ENCODE data around the gene MTF2. TPM values are rescaled to one million over a fixed set of nuclear protein-coding genes. Genes with fewer than 3 reads are reported as not detected.

MTF2 gene
- 11.9 and 18.3 TPM in 2 replicates for total RNA-seq

DNA sequence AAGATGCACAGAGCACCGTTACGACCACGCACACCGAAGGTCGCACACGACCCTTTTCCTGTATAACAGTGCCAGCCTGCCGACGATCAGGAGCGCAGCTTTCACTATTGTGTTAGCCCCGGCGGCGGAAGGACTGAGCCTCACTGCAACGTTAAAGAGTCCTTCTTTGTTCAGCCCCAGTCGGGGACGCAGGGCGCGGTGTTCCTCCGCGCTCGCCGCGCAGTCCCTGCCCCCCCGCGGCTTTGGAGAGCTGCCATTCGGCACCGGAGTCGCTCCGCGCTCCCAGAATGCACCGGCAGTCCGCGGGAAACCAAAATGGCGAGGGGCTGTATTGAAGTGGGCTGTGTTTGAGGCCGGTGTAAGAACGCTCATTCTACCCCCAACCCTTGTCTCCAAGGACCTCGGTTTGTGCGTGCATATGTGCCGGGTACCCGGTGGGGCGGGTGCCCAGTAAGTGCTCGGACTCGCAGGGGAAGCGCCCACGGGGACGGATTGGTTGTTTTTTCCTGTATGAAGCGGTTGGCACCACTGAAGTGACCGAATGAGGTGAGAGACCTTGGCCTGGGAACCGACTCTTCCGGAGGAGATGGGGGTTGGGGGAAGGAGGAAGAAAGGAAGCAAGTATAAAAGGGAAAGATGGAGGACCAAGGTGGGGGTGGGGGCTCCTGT, at the start of gene MTF2:
Gene MTF2 (plus strand): TSS at position 298 of the 669 bp plus-strand sequence. CDS start 244 bp downstream, at position 542.

GRCh38 chr1:93179886-93180722, 101.0 kb downstream of the MTF2 start, which contains the start of gene TMED5:
TMED5 (minus strand) TSS chr1:93180413; CDS start chr1:93180242, 171 bp downstream.

GRCh38 chr1:93180723-93181613, 101.9 kb downstream of the MTF2 start, which contains the start of gene CCDC18:
CCDC18 (plus strand) TSS chr1:93180724; CDS start chr1:93183362, 2,638 bp downstream.

Other genes starting within 250 kb of the MTF2 start
- 1,470 and 2,144 TPM in 2 replicates for gene RPL5, start 247.2 kb upstream of the MTF2 start, total RNA-seq
- 6.5 and 15.8 TPM in 2 replicates for gene DIPK1A, start 117.8 kb upstream of the MTF2 start, total RNA-seq
- gene TMED5, start 101.1 kb downstream of the MTF2 start, total RNA-seq: 75.9 and 79.7 TPM in 2 replicates
- 6.6 and 8.0 TPM in 2 replicates for gene CCDC18, start 101.4 kb downstream of the MTF2 start, total RNA-seq